Inflammatory macrophage treated with lipopolysaccharide for 4 hours (primary cell): Measurements from ENCODE around the gene MFSD2B.
A peak's percentile ranks its signal among the peaks of the same experiment; 100 is the strongest.
"Not testable (repeated sequence)": the region's sequence is repeated elsewhere in the genome, so short reads cannot be mapped to it uniquely, and the experiment has no call there.

Experiments used
- DNase-seq: peaks from one replicate; pipeline ENCODE4 v3.0.0-alpha.2; 2020

MFSD2B gene, protein sequence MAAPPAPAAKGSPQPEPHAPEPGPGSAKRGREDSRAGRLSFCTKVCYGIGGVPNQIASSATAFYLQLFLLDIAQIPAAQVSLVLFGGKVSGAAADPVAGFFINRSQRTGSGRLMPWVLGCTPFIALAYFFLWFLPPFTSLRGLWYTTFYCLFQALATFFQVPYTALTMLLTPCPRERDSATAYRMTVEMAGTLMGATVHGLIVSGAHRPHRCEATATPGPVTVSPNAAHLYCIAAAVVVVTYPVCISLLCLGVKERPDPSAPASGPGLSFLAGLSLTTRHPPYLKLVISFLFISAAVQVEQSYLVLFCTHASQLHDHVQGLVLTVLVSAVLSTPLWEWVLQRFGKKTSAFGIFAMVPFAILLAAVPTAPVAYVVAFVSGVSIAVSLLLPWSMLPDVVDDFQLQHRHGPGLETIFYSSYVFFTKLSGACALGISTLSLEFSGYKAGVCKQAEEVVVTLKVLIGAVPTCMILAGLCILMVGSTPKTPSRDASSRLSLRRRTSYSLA

GRCh38 chr2:24009680-24010476 is at the start of gene MFSD2B:
Gene MFSD2B (plus strand): TSS chr2:24010085. CDS start chr2:24010097, 12 bp downstream.
- no peak for DNase-seq

- DNase-seq, result no peak
Observed at GRCh38 chr2:23967846-23968245, 42.0 kb upstream of the MFSD2B start.

- DNase-seq, result no peak
Observed at GRCh38 chr2:23976883-23977282, 33.0 kb upstream of the MFSD2B start.

DNA sequence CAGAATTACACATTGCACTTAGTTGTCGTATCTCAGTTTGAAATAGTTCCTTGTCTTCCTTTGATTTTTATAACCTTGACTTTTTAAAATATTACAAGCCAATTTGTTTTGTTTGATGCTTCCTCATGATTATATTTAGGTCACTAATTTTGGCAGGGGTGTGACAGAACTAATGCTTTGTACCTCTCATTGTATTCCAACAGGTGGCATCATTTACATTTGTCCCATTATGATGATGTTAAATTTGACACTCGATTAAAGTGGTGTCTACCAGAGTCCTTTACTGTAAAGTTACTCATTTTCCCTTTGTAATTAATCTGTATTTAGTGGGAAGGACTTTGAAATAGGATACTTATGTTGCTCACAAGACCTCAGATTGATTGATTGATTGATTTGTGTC is 21.5 kb upstream of the MFSD2B start:
- DNase-seq, result peak; percentile 12

GRCh38 chr2:23992931-23993330 is 17.0 kb upstream of the MFSD2B start:
- no peak for DNase-seq

DNA sequence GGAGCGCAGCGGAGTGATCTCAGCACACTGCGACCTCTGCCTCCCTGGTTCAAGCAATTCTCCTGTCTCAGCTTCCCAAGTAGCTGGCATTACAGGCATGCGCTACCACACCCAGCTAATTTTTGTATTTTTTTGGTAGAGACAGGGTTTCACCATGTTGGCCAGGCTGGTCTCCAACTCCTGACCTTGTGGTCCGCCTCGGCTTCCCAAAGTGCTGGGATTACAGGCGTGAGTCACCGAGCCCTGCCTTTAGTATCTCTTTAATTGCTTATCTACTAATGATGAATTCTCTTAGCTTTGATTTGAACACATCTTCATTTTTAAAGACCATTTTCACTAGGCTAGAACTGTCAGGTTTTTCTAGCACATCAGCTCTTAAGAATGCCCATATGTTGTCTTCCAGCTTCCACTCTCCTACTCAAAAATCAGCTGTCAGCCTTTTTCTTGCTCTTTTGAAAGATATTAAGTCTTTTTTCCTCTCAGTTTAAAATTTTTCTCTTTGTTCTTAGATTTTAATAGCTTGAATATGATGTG is 16.1 kb upstream of the MFSD2B start:
- no peak for DNase-seq

DNA sequence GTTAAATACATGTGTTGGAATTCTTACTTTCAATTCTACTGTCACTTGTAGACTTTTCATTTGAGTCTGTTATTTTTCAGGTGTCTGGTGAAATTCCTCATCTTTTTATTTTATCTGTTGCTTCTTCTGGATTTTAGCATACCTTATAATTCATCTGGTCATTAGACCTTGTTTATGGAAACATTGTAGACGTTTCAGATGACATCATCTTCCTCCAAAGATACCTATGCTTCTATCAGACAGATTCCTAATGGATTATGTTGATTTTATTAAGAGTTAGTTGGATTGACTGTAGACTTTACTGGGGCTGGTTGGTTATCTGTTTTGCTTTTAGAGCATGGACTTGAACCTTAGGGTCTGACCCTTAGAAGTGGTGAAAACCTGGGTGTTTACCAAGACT is 15.3 kb upstream of the MFSD2B start:
- no peak for DNase-seq

DNA sequence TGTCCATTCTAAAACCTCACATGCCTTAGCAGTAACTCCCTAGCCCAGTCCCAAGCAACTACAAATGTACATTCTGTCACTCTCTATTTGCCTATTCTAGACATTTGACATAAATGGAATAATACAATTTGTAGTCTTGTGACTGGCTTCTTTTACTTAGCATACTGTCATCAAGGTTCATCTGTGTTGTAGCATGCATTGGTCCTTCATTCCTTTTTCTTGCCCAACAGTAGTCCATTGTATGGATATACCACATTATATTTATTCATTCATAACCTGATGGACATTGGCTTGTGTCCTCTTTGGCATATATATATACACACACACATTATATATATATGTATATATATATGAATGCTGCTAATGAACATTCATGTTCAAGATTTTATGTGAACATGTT is 2.2 kb upstream of the MFSD2B start:
- DNase-seq, result no peak

- no peak for DNase-seq
Observed at GRCh38 chr2:24008672-24009366, 1.1 kb upstream of the MFSD2B start.

GRCh38 chr2:24009367-24009679 is 562 bp upstream of the MFSD2B start:
- DNase-seq, result no peak

- DNase-seq, result no peak
Observed at GRCh38 chr2:24010477-24011249, 778 bp downstream of the MFSD2B start.

DNA sequence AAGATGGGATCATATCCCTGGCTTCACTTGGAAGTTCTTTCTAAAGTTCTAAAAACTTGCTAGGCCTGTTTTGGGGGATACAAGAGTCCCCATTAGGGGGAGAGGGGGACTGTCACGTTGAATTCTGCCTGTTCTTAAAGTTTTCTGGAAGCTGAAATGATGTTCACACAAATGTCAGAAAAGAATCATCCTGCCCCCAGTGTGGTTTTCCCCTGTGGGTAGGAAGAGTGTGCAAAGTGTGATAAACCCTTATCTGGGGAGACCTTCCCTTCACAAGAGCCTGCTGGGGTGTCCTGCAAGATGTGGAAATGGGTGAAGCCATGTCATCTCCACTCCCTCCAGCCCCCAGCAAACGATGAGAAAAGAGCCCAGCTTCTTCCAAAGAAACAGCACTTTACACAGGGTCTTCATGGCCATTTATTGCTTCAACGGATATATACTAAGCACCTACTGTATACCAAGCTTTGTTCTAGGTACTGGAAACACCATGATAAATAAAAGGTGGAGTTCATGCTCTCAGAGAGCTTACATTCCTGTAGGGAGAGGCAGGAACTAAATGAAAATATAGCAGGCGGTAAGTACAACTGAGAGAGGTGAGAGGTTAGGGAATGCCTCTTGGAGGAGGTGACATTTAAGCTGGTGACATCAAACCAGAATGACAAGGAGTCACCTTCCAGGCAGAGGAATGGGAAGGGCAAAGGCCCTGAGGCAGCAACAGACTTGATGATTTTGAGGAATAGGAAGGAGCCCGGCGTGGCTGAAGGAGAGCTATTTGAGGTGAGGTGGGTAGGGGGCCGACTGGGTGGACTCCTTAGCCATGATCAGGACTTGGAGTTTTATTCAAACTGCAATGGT is 1.6 kb downstream of the MFSD2B start:
- no peak for DNase-seq

GRCh38 chr2:24012521-24013188 is 2.8 kb downstream of the MFSD2B start:
- no peak for DNase-seq

- DNase-seq, result not testable (repeated sequence)
Observed at GRCh38 chr2:24014902-24015301, 5.0 kb downstream of the MFSD2B start.

- no peak for DNase-seq
Observed at GRCh38 chr2:24015562-24016375, 5.9 kb downstream of the MFSD2B start.

GRCh38 chr2:24016376-24016761 is 6.5 kb downstream of the MFSD2B start:
- no peak for DNase-seq

DNA sequence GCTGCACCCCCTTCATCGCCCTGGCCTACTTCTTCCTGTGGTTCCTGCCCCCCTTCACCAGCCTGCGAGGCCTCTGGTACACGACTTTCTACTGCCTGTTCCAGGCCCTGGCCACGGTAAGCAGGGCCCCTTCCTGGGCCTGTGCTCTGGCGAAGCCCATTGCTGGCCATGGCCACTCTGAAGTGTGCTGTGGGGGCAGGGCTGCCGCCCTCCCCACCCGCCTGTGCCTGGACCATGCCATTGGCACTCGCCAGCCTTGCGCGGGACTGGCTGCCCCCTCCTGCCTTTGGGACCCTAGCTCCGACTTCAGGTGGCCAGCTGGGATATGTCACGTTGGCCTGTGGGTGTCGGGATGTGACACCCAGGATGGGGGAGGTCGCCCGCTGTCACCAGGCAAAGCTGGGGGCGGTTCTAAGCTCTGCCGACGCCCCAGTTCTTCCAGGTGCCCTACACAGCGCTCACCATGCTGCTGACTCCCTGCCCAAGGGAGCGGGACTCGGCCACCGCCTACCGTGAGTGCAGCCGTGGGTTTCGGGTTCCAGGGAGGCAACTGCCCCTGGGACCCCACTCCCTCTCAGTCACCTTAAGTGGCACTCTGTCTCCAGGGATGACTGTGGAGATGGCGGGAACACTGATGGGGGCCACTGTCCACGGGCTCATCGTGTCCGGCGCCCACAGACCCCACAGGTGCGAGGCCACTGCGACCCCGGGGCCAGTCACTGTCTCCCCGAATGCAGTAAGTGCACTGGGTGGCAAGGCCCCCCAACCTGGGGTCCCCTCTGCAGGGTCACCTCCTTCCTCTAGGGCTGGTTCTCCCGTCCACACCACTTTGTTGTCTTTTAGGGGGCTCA is 7.2 kb downstream of the MFSD2B start:
- DNase-seq, result no peak

- DNase-seq, result no peak
Observed at GRCh38 chr2:24017711-24018110, 7.8 kb downstream of the MFSD2B start.

DNA sequence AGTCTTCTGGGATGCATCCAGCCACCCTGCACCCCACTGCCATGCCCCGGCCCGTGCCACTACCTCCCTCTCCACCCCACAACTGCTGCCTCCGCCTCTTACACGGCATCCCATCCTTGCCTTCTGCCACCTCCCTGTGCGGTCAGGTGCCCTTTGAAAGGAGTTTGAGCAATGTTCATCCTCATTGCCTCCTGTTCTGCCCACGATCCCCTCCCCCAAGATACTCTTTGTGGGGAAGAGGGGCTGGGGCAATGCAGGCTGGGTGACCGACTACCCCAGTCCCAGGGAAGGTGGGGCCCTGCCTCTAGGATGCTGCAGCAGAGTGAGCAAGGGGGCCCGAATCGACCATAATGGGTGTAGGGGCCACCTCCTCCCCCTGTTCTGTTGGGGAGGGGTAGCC is 8.4 kb downstream of the MFSD2B start:
- no peak for DNase-seq
